Fibroblast of skin of right biceps (primary cell): Measurements from ENCODE around the gene SGO1.
"Not testable (repeated sequence)": the region's sequence is repeated elsewhere in the genome, so short reads cannot be mapped to it uniquely, and the experiment has no call there.

Experiments
- DNase-seq: peaks from one replicate; pipeline ENCODE4 v3.0.0-alpha.2; 2013

SGO1 gene

GRCh38 chr3:20185679-20186599 is at the start of gene SGO1:
SGO1 (minus strand) TSS chr3:20186206; CDS start chr3:20184027, 2,179 bp downstream.
- DNase-seq = peak; percentile 98

DNA sequence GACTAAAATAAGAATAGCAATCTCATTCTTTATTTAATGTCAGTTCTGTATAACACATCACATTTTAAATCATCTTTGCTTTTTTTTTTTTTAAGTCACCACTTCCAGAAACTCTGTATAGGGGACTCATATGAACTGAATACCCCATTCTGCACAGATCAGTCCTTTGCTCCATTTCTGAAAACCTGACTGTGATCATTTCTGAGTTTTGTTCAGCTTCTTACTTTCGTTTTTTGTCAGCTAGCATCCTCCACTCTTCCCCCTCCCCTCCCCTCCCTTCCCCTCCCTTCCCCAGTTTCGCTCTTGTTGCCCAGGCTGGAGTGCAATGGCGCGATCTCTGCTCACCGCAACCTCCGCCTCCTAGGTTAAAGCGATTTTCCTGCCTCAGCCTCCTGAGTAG is 49.8 kb upstream of the SGO1 start:
- DNase-seq = no peak

GRCh38 chr3:20232906-20233780 is 47.1 kb upstream of the SGO1 start:
- peak; percentile 6 for DNase-seq

- DNase-seq = no peak
Measured at GRCh38 chr3:20230954-20231353, 44.9 kb upstream of the SGO1 start.

GRCh38 chr3:20225769-20226168 is 39.8 kb upstream of the SGO1 start:
- DNase-seq = peak; percentile 35

DNA sequence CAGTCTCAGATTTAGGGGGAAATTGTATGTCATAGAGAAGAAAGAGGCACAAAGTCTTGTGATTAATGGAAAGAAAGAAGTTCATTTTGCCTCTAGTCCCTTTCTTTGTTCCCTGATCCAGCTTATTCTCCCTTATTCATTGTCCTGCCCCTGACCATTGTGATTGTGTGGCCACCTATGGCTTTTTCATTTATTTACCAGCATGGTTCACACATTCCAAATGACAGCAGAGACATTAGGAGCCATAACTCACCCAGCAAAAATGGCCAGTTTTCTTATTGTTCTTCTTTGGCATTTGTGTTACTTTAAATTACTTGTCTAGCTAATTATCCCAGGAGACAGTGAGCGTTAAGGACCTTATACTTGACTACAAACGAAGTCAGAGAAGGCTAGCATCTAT is 36.3 kb upstream of the SGO1 start:
- no peak for DNase-seq

DNA sequence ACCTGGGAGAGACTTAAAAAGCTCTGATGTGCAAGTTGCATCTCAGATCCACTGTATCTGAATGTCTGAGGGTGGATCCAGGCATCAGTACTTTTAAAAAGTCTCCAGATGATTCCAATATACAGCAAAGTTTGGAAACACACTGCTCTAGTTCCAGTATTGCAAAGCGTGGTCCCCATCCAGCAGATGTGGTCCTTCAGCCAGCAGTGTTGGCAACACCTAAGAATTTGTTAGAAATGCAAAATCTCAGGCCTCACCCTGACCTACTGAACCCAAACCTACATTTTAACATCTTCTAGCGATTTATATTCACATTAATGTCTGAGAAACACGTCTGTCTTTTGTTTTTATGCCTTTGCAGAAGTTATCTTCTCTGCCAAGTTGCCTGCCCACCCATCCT is 32.2 kb upstream of the SGO1 start:
- DNase-seq = no peak

- DNase-seq = no peak
Measured at GRCh38 chr3:20215636-20216035, 29.6 kb upstream of the SGO1 start.

- DNase-seq = not testable (repeated sequence)
Measured at GRCh38 chr3:20213491-20213890, 27.5 kb upstream of the SGO1 start.

DNA sequence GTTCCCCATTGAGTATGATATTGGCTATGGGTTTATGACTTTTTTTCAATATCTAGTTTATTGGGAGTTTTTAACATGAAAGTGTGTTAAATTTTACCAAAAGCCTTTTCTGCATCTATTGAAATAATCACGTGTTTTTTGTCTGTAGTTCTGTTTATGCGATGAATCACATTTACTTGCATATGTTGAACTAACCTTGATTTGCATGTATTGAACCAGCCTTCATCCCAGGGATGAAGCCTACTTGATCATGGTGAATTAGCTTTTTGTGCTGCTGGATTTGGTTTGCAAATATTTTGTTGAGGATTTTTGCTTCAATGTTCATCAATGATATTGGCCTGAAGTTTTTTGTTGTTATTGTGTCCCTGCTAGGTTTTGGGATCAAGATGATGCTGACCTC is 21.9 kb upstream of the SGO1 start:
- not testable (repeated sequence) for DNase-seq

DNA sequence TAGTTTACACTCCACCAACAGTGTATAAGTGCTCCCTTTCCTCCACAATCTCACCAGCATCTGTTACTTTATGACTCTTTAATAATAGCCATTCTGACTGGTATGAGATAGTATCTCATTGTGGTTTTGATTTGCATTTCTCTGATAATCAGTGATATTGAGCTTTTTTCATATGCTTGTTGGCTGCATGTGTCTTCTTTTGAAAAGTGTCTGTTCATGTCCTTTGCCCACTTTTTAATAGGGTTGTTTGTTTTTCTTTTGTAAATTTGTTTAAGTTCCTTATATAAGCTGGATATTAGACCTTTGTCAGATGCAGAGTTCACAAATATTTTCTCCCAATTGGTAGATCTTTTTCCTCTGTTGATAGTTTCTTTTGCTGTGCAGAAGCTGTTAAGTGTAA is 19.9 kb upstream of the SGO1 start:
- not testable (repeated sequence) for DNase-seq

DNA sequence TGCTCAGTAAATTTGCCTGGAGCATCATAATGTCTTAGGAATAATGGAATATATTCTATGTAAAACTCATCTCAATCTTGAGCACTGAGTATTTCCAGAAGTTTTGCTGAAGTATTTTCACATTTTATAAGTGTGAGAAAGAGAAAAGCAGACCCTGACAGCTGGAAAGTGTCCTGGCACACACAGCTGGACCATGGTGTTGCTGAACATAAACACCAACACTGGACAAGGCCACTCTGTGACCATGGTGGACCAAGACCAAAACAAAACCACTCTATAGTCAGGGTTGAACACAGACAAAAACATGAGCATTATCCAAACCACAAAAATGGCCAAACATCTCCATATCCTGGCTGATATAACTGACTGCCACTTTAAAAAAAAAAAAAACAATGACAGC is 15.1 kb upstream of the SGO1 start:
- DNase-seq = no peak

- no peak for DNase-seq
Measured at GRCh38 chr3:20197775-20198174, 11.8 kb upstream of the SGO1 start.

DNA sequence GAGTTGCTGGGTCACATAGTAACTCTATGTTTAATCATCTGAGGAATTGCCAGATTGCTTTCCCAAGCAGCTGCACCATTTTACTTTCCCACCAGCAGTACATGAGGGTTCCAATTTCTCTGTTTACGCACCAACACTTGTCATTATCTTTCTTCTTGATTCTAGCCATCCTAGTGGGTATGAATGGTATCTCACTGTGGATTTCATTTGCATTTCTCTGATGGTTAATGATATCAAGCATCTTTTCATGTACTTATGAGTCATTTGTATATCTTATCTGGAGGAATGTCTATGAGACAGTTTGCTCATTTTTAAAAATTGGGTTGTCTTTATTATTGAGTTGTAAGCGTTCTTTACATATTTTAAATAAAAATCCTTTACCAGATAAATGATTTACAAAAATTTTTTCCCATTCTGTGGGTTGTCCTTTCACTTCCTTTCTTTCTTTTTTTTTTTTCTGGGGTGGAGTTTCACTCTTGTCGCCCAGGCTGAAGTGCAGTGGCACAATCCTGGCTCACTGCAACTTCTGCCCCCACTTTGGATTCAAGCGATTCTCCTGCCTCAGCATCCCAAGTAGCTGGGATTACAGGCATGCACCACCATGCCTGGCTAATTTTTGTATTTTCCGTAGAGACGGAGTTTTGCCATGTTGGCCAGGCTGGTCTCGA is 8.9 kb upstream of the SGO1 start:
- DNase-seq = no peak

DNA sequence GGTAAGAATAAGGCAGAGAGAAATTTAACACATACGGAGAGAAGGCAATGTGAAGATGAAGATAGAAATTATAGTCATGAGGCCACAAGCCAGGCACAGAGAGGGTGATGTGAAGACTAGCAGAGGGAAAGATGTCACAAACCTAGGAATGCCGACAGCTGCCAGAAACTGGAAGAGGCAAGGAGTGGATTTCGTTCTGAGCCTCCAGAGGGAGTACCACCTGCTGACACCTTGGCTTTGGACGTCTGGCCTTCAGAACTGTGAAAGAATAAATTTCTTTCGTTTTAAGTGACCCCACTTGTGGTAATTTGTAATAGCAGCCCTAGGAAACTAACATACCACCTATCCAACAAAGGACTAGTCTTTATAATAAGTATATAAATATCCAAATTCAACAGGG is 5.0 kb upstream of the SGO1 start:
- DNase-seq = no peak

DNA sequence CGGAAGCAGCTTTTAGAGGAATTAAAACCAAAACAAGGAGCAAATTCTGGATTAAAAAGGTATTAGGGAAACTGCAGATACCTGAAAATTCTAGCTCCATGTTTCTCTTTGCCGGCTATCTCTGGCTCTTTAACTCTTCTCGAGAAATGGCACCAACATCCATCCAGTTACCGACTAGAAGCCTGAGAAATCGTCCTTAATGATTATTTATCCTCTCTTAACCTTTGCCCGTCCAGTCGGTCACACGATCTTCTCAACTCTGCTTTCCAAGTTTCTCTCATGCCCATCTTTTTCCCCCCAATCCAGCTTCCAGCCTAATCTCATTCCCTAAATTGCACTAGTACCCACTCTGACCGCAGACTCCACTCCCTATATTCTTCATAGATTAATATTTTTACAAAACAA is 596 bp upstream of the SGO1 start:
- no peak for DNase-seq

DNA sequence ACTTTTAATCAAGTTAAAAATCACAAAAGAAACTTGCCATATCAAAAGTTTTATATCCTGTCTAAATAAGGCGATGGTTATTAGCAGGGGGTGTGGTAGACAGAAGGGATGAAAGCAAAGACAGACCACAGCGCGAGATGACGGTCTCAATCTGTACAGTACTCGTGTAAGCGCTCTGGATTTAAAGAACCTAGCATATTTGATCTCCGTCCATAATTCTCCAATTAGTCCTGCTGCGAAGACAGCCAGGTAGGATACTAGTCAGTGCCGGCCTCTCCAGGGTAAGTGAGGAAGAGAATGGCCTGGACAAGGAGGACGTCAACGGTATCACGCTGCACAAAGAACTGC is 701 bp downstream of the SGO1 start:
- DNase-seq = peak; percentile 12

DNA sequence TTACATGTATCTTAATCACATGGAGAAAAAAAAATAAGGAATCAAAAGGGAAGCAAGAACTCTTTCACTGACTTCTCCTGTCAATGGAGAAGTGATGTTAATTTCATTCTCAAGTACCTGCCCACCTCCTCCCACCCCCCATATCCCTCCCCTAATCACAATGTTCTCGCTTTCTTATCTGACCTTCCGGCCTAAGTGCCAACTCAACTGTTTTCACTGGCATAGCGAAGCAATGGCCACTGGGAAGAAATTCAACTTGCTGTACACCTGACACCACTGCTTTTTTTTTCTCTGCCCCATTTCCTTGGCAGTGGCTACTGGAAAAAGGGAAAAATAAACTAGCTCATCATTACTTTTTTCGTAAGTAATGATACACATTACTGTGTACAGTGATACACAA is 3.8 kb downstream of the SGO1 start:
- no peak for DNase-seq

DNA sequence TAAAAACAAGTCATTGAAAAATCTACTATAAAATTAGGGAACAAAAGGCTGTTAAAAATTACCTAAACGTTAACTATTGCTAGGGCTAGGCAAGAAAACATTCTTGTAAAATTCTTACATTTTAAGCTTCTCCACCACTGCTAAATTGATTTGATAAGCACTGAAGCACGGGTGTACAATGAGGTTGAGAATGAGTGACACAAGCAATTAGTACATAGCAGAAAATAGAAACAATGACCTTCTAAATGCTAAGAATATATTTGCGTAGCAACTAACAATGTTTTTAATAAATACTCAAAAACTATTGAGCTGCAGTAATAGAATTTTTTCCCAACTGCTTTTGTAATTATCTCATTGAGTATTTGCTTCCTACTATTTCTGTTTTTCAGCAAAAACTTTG is 4.7 kb downstream of the SGO1 start:
- DNase-seq = no peak

GRCh38 chr3:20173844-20174410 is 12.1 kb downstream of the SGO1 start:
- DNase-seq = no peak

GRCh38 chr3:20161714-20162113 is 24.3 kb downstream of the SGO1 start:
- DNase-seq = no peak

- no peak for DNase-seq
Measured at GRCh38 chr3:20160230-20160629, 25.8 kb downstream of the SGO1 start.

DNA sequence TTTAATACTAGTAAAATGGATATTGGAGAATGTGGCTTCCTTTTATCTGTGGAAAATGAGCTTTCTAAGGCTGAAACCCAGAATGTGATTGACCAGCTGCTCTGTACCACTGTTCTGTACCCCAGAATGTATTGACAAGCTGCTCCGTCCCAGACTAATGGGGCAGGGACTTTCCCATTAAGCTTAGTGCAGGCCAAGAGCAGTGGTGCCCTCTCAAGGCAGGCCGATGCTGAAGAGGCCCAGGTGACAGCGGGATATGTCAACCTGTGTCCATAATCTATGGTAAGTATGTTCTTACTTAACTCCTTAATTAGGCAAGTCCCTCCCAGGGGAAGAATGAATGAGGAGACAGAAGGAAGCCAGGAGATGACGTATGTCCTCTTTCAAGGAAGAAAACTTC is 31.1 kb downstream of the SGO1 start:
- DNase-seq = no peak
